ENCODE data around the gene SLFN13.

The SLFN13 gene

GRCh38 chr17:35447499-35447898 lies 1.1 kb downstream of the SLFN13 start:
- no peak for TF ChIP-seq TAF1 (IDR thresholded peaks at IDR 0.05; ENCODE audit: low read depth)
- no peak for TF ChIP-seq EP300 (IDR thresholded peaks at IDR 0.05; ENCODE audit: borderline replicate concordance)
- TF ChIP-seq YY1 (IDR thresholded peaks at IDR 0.05; ENCODE audit: low read depth), result no peak
- TF ChIP-seq, protein P1, sequence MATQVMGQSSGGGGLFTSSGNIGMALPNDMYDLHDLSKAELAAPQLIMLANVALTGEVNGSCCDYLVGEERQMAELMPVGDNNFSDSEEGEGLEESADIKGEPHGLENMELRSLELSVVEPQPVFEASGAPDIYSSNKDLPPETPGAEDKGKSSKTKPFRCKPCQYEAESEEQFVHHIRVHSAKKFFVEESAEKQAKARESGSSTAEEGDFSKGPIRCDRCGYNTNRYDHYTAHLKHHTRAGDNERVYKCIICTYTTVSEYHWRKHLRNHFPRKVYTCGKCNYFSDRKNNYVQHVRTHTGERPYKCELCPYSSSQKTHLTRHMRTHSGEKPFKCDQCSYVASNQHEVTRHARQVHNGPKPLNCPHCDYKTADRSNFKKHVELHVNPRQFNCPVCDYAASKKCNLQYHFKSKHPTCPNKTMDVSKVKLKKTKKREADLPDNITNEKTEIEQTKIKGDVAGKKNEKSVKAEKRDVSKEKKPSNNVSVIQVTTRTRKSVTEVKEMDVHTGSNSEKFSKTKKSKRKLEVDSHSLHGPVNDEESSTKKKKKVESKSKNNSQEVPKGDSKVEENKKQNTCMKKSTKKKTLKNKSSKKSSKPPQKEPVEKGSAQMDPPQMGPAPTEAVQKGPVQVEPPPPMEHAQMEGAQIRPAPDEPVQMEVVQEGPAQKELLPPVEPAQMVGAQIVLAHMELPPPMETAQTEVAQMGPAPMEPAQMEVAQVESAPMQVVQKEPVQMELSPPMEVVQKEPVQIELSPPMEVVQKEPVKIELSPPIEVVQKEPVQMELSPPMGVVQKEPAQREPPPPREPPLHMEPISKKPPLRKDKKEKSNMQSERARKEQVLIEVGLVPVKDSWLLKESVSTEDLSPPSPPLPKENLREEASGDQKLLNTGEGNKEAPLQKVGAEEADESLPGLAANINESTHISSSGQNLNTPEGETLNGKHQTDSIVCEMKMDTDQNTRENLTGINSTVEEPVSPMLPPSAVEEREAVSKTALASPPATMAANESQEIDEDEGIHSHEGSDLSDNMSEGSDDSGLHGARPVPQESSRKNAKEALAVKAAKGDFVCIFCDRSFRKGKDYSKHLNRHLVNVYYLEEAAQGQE (IDR thresholded peaks at IDR 0.05; ENCODE audit: low read depth), result no peak
- TF ChIP-seq CEBPB (IDR thresholded peaks at IDR 0.05), result no peak
- no peak for TF ChIP-seq RAD21 (IDR thresholded peaks at IDR 0.05; ENCODE audit: low read depth)
- no peak for TF ChIP-seq TCF12 (IDR thresholded peaks at IDR 0.05; ENCODE audit: low read depth)
- no peak for TF ChIP-seq CREB1 (IDR thresholded peaks at IDR 0.05; ENCODE audit: low read depth)
- TF ChIP-seq TEAD4 (IDR thresholded peaks at IDR 0.05), result no peak
- TF ChIP-seq, protein P2, sequence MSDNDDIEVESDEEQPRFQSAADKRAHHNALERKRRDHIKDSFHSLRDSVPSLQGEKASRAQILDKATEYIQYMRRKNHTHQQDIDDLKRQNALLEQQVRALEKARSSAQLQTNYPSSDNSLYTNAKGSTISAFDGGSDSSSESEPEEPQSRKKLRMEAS (IDR thresholded peaks at IDR 0.05), result no peak
- no peak for TF ChIP-seq ZBTB7A (IDR thresholded peaks at IDR 0.05; ENCODE audit: low read depth)
- TF ChIP-seq, protein P3, sequence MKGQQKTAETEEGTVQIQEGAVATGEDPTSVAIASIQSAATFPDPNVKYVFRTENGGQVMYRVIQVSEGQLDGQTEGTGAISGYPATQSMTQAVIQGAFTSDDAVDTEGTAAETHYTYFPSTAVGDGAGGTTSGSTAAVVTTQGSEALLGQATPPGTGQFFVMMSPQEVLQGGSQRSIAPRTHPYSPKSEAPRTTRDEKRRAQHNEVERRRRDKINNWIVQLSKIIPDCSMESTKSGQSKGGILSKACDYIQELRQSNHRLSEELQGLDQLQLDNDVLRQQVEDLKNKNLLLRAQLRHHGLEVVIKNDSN (IDR thresholded peaks at IDR 0.05), result no peak

GRCh38 chr17:35438433-35438832 lies 10.1 kb downstream of the SLFN13 start:
- TF ChIP-seq EGR1 (IDR thresholded peaks at IDR 0.05) (no peak), TEAD4 (IDR thresholded peaks at IDR 0.05) (no peak), EP300 (IDR thresholded peaks at IDR 0.05; ENCODE audit: borderline replicate concordance) (no peak), CEBPB (IDR thresholded peaks at IDR 0.05) (no peak), TCF12 (IDR thresholded peaks at IDR 0.05; ENCODE audit: low read depth) (no peak), FOXM1 (IDR thresholded peaks at IDR 0.05; ENCODE audit: borderline replicate concordance, low read depth) (no peak), ZBTB7A (IDR thresholded peaks at IDR 0.05; ENCODE audit: low read depth) (no peak), TAF1 (IDR thresholded peaks at IDR 0.05; ENCODE audit: low read depth) (no peak)
- TF ChIP-seq, protein P3 (IDR thresholded peaks at IDR 0.05), result no peak
- TF ChIP-seq, protein P2 (IDR thresholded peaks at IDR 0.05), result no peak
- TF ChIP-seq, protein P1 (IDR thresholded peaks at IDR 0.05; ENCODE audit: low read depth), result no peak

DNA sequence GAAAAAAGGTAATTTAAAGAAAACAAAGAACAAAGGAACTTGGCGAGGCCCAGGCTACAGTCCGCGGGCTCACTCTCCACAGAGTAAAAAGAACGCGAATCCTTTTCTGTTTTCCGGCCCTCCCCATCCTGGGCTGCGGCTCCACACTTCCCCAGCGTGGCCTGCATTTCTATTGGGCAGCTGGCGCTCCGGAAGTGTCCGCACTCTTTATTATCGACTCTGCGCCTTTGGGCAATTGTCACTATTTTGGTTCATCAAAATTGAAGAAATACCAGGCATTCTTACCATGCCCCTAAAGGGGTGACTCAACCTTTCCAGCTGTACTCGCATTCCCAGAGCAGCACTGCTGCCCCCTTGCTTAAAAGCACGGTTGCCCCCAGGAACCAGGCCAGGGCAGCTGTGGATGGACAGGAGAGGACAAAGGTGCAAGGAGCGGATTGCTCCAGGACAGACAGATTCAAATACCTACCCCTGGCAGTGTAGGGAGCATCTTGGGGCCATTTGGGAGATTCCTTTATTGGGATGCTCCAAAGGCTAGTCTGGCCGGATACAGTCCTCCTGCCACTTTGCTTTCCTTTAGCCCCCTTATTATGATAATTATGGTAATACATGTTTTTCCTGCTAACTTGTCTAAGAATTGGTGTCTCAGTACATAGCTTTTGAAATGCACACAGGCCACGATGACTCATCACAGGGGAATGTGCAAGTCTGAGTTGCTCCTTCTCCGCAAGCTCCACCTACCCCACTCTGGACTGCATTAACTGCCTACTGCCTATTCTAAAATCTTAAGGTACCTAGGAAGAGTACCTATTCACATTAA lies 15.3 kb downstream of the SLFN13 start:
- TF ChIP-seq TEAD4 (IDR thresholded peaks at IDR 0.05), result peak; percentile 91
- TF ChIP-seq, protein P2 (IDR thresholded peaks at IDR 0.05), result no peak

DNA sequence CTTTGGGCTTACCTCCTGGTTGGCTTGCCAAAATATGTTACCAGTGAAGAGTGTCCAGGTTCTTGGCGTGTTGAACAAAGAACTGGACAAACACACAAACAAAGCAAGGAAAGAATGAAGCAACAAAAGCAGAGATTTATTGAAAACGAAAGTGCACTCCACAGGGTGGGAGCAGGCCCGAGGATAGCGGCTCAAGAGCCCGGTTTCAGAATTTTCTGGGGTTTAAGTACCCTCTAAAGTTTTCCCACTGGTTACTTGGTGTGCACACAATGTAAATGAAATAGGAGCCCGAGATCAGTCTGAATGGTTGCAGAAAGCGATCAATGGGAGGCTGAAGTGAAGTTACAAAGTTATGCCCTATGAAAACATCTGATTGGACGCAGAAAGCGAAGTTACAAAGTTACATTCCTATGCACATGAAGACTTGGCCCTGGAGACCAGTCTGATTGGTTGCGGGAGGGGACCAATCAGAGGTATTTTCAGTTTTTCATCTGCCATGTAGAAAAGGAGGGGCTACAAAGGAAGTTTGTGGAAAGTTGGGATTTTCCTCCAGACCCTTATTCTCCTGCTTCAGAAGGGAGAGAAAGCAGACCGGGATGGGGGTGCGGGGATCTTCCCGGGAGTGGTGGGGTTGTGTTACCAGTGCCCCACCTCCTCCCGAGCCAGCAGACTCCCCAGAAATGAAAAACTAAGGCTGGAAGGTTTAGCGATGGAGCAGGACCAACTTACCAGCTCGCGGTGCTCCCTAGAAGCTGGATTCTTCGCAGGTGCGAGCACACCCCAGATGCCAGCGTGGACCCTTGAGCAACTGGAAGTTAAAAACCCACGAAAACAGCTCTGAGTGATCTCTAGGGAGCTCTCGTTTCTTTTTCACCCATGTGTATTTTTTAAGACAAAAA lies 16.1 kb downstream of the SLFN13 start, which contains the start of gene SLFN12:
Gene SLFN12 (minus strand): TSS at position 325 of the 899 bp plus-strand sequence. CDS start 9,472 bp downstream, outside the sequence.
- TF ChIP-seq TEAD4 (IDR thresholded peaks at IDR 0.05), result no peak
- TF ChIP-seq, protein P1 (IDR thresholded peaks at IDR 0.05; ENCODE audit: low read depth), result no peak
- TF ChIP-seq RAD21 (IDR thresholded peaks at IDR 0.05; ENCODE audit: low read depth), result no peak
- TF ChIP-seq EGR1 (IDR thresholded peaks at IDR 0.05), result no peak
- TF ChIP-seq EP300 (IDR thresholded peaks at IDR 0.05; ENCODE audit: borderline replicate concordance), result no peak
- TF ChIP-seq, protein P2 (IDR thresholded peaks at IDR 0.05), result no peak
- TF ChIP-seq FOXM1 (IDR thresholded peaks at IDR 0.05; ENCODE audit: borderline replicate concordance, low read depth), result no peak
- TF ChIP-seq ZBTB7A (IDR thresholded peaks at IDR 0.05; ENCODE audit: low read depth), result no peak
- TF ChIP-seq, protein P3 (IDR thresholded peaks at IDR 0.05), result no peak
- no peak for TF ChIP-seq NFIC (IDR thresholded peaks at IDR 0.05)

Data from Ishikawa (cell line).